ENCODE measurements around the gene SLC25A41. TPM values are rescaled to one million over a fixed set of nuclear protein-coding genes. Genes with fewer than 3 reads are reported as not detected.

Gene SLC25A41
- total RNA-seq, 1 donor from 2014 or later = not detected

DNA sequence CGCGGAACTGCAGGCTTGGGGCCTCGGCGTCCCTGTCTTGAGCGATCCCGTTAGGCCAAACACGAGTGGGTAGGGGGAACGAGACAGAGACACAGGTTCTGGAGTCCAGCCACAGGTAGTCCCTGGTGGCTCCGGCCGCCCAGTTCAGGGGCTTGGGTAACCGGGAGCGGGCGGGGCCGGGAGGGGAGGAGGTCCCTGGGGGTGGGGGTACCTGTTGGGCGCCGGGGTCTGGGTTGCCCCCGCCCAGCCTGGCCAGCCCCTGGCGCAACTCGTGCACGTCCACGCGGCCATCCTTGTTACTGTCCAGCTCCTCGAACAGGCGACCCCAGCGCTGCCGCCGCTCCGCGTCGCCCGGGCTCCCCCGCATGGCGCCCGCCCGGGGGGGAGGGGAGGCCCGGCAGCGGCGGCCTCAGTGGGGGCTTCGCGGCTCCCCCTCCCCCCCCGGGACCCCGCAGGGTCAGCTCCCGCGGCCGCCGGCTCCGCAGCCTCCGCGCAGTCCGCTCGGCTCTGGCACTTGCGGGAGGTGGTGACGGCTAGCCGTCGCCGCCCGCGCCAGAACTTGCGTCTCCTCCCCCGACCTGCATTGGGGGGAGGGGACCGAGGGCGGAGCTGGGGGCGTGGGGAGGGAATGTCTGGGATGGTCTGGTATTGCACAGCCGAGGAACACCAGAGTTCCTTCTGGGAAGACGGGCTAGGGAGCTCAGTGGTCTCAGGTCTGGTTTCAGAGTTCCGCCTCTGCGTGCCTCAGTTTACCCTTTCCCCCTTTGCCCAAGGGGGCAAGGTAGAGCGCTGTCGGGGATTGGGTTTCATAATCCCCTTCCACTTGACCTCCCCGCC, 25.9 kb upstream of the SLC25A41 start, which contains the start of gene SLC25A23:
Gene SLC25A23, minus strand, starts transcription at position 531 of the 837 bp plus-strand sequence. Its CDS starts 164 bp downstream, at position 367.
- Mint-ChIP-seq H3K27me3 (ENCODE audit: insufficient read depth, low read depth) (peaks cover 29% of the 10 kb centered on the region), H3K36me3 (peaks cover 18% of the 10 kb centered on the region), H3K4me1 (peaks cover 16% of the 10 kb centered on the region), H3K9me3 (peaks cover 12% of the 10 kb centered on the region), H3K27ac (peak within 1 kb of the TSS; percentile 96), H3K4me3 (peak within 1 kb of the TSS; percentile 96)
- DNase-seq (ENCODE audit: low spot score) = peak; percentile 89
- TF ChIP-seq, protein P1, sequence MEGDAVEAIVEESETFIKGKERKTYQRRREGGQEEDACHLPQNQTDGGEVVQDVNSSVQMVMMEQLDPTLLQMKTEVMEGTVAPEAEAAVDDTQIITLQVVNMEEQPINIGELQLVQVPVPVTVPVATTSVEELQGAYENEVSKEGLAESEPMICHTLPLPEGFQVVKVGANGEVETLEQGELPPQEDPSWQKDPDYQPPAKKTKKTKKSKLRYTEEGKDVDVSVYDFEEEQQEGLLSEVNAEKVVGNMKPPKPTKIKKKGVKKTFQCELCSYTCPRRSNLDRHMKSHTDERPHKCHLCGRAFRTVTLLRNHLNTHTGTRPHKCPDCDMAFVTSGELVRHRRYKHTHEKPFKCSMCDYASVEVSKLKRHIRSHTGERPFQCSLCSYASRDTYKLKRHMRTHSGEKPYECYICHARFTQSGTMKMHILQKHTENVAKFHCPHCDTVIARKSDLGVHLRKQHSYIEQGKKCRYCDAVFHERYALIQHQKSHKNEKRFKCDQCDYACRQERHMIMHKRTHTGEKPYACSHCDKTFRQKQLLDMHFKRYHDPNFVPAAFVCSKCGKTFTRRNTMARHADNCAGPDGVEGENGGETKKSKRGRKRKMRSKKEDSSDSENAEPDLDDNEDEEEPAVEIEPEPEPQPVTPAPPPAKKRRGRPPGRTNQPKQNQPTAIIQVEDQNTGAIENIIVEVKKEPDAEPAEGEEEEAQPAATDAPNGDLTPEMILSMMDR (IDR thresholded peaks at IDR 0.05) = no peak
- TF ChIP-seq EZH2phosphoT487 (IDR thresholded peaks at IDR 0.05) (no peak), EZH2 (IDR thresholded peaks at IDR 0.05) (no peak)
- H2AFZ ChIP-seq (replicated peaks) = peak within 1 kb of the TSS; percentile 64
- H4K20me1 ChIP-seq (ENCODE audit: low read depth) = no peaks in the 10 kb centered on the region
- peak within 1 kb of the TSS; percentile 95 for H3K4me2 ChIP-seq
- H3K4me3 ChIP-seq = peak within 1 kb of the TSS; percentile 76
- no peaks in the 10 kb centered on the region for H3K36me3 ChIP-seq
- no peaks in the 10 kb centered on the region for H3K9me3 ChIP-seq (ENCODE audit: low read depth)
- H3F3A ChIP-seq (ENCODE audit: low read depth) = peaks cover 13% of the 10 kb centered on the region
- peaks cover 1% of the 10 kb centered on the region for H3K4me1 ChIP-seq
- no peak within 1 kb of the TSS for H3K27ac ChIP-seq
- peaks cover 40% of the 10 kb centered on the region for H3K27me3 ChIP-seq
- no peaks in the 10 kb centered on the region for H3K79me2 ChIP-seq (ENCODE audit: low read depth)
- H3K9ac ChIP-seq = no peak within 1 kb of the TSS

GRCh38 chr19:6458695-6459261, 25.2 kb upstream of the SLC25A41 start:
- Mint-ChIP-seq H3K27ac (peak overlapping the region; percentile 96), H3K4me3 (peak overlapping the region; percentile 96), H3K36me3 (peaks cover 23% of the 10 kb centered on the region), H3K27me3 (ENCODE audit: insufficient read depth, low read depth) (peaks cover 23% of the 10 kb centered on the region), H3K4me1 (peaks cover 16% of the 10 kb centered on the region), H3K9me3 (peaks cover 13% of the 10 kb centered on the region)
- Histone ChIP-seq H3K4me2 (peak overlapping the region; percentile 95), H2AFZ (replicated peaks) (peak overlapping the region; percentile 64), H3F3A (ENCODE audit: low read depth) (peaks cover 13% of the 10 kb centered on the region), H3K36me3 (no peaks in the 10 kb centered on the region), H3K9me3 (ENCODE audit: low read depth) (no peaks in the 10 kb centered on the region), H3K9ac (no peak overlapping the region), H4K20me1 (ENCODE audit: low read depth) (no peaks in the 10 kb centered on the region), H3K4me1 (no peaks in the 10 kb centered on the region), H3K4me3 (peak overlapping the region; percentile 76), H3K27ac (no peak overlapping the region), H3K79me2 (ENCODE audit: low read depth) (no peaks in the 10 kb centered on the region), H3K27me3 (peaks cover 33% of the 10 kb centered on the region)
- DNase-seq (ENCODE audit: low spot score) = peak; percentile 11
- TF ChIP-seq EZH2phosphoT487 (IDR thresholded peaks at IDR 0.05) = no peak
- no peak for TF ChIP-seq EZH2 (IDR thresholded peaks at IDR 0.05)
- TF ChIP-seq, protein P1 (IDR thresholded peaks at IDR 0.05) = no peak

DNA sequence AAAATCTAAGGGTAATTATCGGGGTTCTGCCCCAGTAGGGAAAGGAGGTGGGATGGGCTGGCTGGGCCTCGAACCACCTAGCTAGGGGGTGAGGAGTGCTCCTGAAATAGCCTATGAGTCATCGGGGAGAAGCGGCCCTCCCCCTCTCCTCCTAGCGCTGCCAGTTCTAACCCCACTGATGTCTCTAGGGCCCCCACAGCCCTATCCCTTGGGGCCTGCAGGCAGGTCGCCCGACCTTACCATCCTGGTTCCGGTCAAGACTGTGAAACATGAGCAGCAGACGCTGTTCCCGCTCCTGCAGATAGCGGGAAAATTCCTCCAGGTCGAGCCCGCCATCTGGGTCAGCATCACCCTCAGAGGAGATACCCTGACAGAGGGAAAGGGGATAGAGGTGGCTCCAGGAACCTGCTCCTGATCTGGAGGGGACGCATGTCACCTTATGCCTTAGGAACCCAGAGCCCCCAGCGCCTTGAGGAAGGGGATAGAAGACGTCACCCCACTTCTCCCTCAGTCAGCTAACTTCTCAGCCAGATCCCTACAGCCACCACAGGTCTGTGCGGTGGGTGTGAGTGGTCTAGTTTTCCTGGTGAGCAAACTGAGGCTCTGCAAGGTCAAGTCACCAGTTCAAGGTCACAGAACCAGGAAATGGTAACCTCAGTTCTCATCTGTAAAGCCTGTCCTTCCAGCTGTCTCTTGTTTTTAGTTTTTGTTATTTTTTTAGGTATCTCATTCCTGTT, 24.6 kb upstream of the SLC25A41 start:
- H4K20me1 ChIP-seq (ENCODE audit: low read depth) = no peaks in the 10 kb centered on the region
- Mint-ChIP-seq H3K4me3 (peak overlapping the region; percentile 96), H3K36me3 (peaks cover 29% of the 10 kb centered on the region), H3K27me3 (ENCODE audit: insufficient read depth, low read depth) (peaks cover 16% of the 10 kb centered on the region), H3K27ac (peak overlapping the region; percentile 96), H3K4me1 (peaks cover 16% of the 10 kb centered on the region), H3K9me3 (peaks cover 16% of the 10 kb centered on the region)
- no peak overlapping the region for H2AFZ ChIP-seq (replicated peaks)
- no peak overlapping the region for H3K9ac ChIP-seq
- H3K27ac ChIP-seq = no peak overlapping the region
- H3K79me2 ChIP-seq (ENCODE audit: low read depth) = no peaks in the 10 kb centered on the region
- H3K9me3 ChIP-seq (ENCODE audit: low read depth) = no peaks in the 10 kb centered on the region
- peaks cover 8% of the 10 kb centered on the region for H3F3A ChIP-seq (ENCODE audit: low read depth)
- peaks cover 26% of the 10 kb centered on the region for H3K27me3 ChIP-seq
- no peak for DNase-seq (ENCODE audit: low spot score)
- no peaks in the 10 kb centered on the region for H3K4me1 ChIP-seq
- TF ChIP-seq EZH2 (IDR thresholded peaks at IDR 0.05) (no peak), EZH2phosphoT487 (IDR thresholded peaks at IDR 0.05) (no peak)
- TF ChIP-seq, protein P1 (IDR thresholded peaks at IDR 0.05) = no peak
- no peaks in the 10 kb centered on the region for H3K36me3 ChIP-seq
- peak overlapping the region; percentile 95 for H3K4me2 ChIP-seq
- H3K4me3 ChIP-seq = peak overlapping the region; percentile 76

Data from neural progenitor cell (in vitro differentiated cells).